ENCODE results near the gene STX18. TPM values are rescaled to one million over a fixed set of nuclear protein-coding genes. Genes with fewer than 3 reads are reported as not detected.

The STX18 gene
- total RNA-seq, 1 experiment from 2014 or later, result 20.9 TPM

- no CpG with 5 or more reads among the region's 13 CpGs for WGBS (ENCODE audit: extremely low coverage, insufficient read length, low lambda C conversion rate)
- H2BK15ac ChIP-seq (ENCODE audit: low read depth, low read length), result no peak overlapping the region
- no peak overlapping the region for H2AK5ac ChIP-seq (ENCODE audit: insufficient read length, low read length)
- no peak overlapping the region for H3K4me3 Mint-ChIP-seq
- no peaks in the 10 kb centered on the region for H3K79me1 ChIP-seq (ENCODE audit: insufficient read depth, low read depth, low read length, poor library complexity, severe bottlenecking)
- H3K23ac ChIP-seq (ENCODE audit: insufficient read length, low read depth, low read length), result no peak overlapping the region
- no peak overlapping the region for H3K56ac ChIP-seq (ENCODE audit: insufficient read length, low read depth, low read length)
- H3K9me3 Mint-ChIP-seq, result peaks cover 0 to 2% of the 10 kb centered on the region in 2 experiments; a peak in 2 of 5 replicates
- no peak overlapping the region for H2AFZ ChIP-seq (ENCODE audit: low read length)
- no peaks in the 10 kb centered on the region for H3K23me2 ChIP-seq (ENCODE audit: insufficient read length, low read depth, low read length, poor library complexity, severe bottlenecking)
- peak overlapping the region; percentile 2 for H3K18ac ChIP-seq (ENCODE audit: insufficient read length, low read depth, low read length)
- no peak overlapping the region for H4K91ac ChIP-seq (ENCODE audit: insufficient read length, low read depth, low read length)
- no peak overlapping the region for H2BK12ac ChIP-seq (ENCODE audit: insufficient read length, low read depth, low read length)
- no peak overlapping the region for H3K4me2 ChIP-seq (ENCODE audit: insufficient read depth, insufficient read length, low read length)
- H3K9me3 ChIP-seq (ENCODE audit: control insufficient read depth, low read depth, low read length), result no peaks in the 10 kb centered on the region
- no peaks in the 10 kb centered on the region for H3K27me3 ChIP-seq (ENCODE audit: insufficient read depth, low read length)
- H2BK20ac ChIP-seq (ENCODE audit: low read depth, low read length, poor library complexity, severe bottlenecking), result no peak overlapping the region
- no peaks in the 10 kb centered on the region for H4K20me1 ChIP-seq (ENCODE audit: control insufficient read depth, insufficient read depth, insufficient read length)
- peaks cover 5% of the 10 kb centered on the region; the same call in 1 of the 2 replicates for H3K4me1 ChIP-seq (ENCODE audit: insufficient read depth, low read length)
- H4K5ac ChIP-seq (ENCODE audit: insufficient read length, low read depth, low read length), result no peak overlapping the region
- no peak overlapping the region for H2BK5ac ChIP-seq (ENCODE audit: insufficient read length, low read length)
- TF ChIP-seq CTCF (conservative IDR thresholded peaks at IDR 0.05), result no peak
- no peak overlapping the region for H3K9ac ChIP-seq (ENCODE audit: extremely low read depth, insufficient read length, low read length)
- H3K4me1 Mint-ChIP-seq, result peaks cover 16 to 17% of the 10 kb centered on the region in 2 experiments
- no peak overlapping the region for H4K8ac ChIP-seq (replicated peaks; ENCODE audit: insufficient read length, low read depth, low read length)
- H3K14ac ChIP-seq (ENCODE audit: insufficient read depth, low read length), result no peak overlapping the region
- H3K79me2 ChIP-seq (ENCODE audit: insufficient read depth, low read length), result no peaks in the 10 kb centered on the region
- H3K4ac ChIP-seq (ENCODE audit: low read depth, low read length), result 0 out of 2 replicates have a peak overlapping the region, but pooled peaks have one; percentile 1
- H3K36me3 Mint-ChIP-seq (ENCODE audit: insufficient read depth in 1 of 3, low read depth in 3 of 3), result peaks cover 0 to 20% (median 7%) of the 10 kb centered on the region in 3 experiments; a peak in 3 of 7 replicates
- peaks cover 32% of the 10 kb centered on the region for H3K27me3 Mint-ChIP-seq (ENCODE audit: low read depth)
- H3K27ac Mint-ChIP-seq, result peak overlapping the region in 1 of 3 experiments; percentile 99; a peak in 2 of 7 replicates
- no peak overlapping the region for H2BK120ac ChIP-seq (ENCODE audit: low read depth, low read length, poor library complexity, severe bottlenecking)
- no peak overlapping the region for H3T11ph ChIP-seq (ENCODE audit: low read length)
- DNase-seq, result no peak
- H3K27ac ChIP-seq (ENCODE audit: insufficient read length, low read depth, low read length), result no peak overlapping the region
These were observed 144.4 kb downstream of the STX18 start for GRCh38 chr4:4397441-4397819.
